Peyer's patch (tissue), 4 donors: ENCODE results near the gene QPRT.

Source experiments
- POLR2A ChIP-seq, 2 donors: fragments of 450-650 bp; IDR thresholded peaks; one replicate each; pipeline ENCODE4 v1.5.1; 2017; ENCODE audit warnings: antibody characterized with exemption in 2 of 2, mild to moderate bottlenecking in 2 of 2, moderate library complexity in 2 of 2
- TF ChIP-seq, protein P1 (sequence below), 6 experiments: fragments of 450-650 bp in 4 of 6; fragments of 200-600 bp in 2 of 6; sonication (generic) in 1 of 6; IDR thresholded peaks; one replicate each; pipeline ENCODE4 v1.5.1; 2017 to 2019; ENCODE audit warnings: antibody characterized with exemption in 6 of 6, mild to moderate bottlenecking in 3 of 6, moderate library complexity in 1 of 6

- TF ChIP-seq, protein P1, sequence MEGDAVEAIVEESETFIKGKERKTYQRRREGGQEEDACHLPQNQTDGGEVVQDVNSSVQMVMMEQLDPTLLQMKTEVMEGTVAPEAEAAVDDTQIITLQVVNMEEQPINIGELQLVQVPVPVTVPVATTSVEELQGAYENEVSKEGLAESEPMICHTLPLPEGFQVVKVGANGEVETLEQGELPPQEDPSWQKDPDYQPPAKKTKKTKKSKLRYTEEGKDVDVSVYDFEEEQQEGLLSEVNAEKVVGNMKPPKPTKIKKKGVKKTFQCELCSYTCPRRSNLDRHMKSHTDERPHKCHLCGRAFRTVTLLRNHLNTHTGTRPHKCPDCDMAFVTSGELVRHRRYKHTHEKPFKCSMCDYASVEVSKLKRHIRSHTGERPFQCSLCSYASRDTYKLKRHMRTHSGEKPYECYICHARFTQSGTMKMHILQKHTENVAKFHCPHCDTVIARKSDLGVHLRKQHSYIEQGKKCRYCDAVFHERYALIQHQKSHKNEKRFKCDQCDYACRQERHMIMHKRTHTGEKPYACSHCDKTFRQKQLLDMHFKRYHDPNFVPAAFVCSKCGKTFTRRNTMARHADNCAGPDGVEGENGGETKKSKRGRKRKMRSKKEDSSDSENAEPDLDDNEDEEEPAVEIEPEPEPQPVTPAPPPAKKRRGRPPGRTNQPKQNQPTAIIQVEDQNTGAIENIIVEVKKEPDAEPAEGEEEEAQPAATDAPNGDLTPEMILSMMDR (IDR thresholded peaks at IDR 0.05) = no peak
- no peak for TF ChIP-seq POLR2A (IDR thresholded peaks at IDR 0.05)
Measured at GRCh38 chr16:29665294-29666077, 13.5 kb upstream of the QPRT start.
